PC-9 (cell line): Measurements from ENCODE around the gene NR2C2.

ENCODE experiments used
- CTCF ChIP-seq: fragments of 200-600 bp; sonication (generic); conservative IDR thresholded peaks from 2 replicates; pipeline ENCODE4 v1.6.1; 2017; ENCODE audit warnings: mixed run types, antibody characterized with exemption, mild to moderate bottlenecking, moderate library complexity
- EZH2 ChIP-seq: fragments of 200-600 bp; sonication (generic); IDR thresholded peaks from 2 replicates; pipeline ENCODE4 v1.8.0; 2017; ENCODE audit warnings: antibody characterized with exemption, low read depth

GRCh38 chr3:14899993-14900618 lies 47.3 kb upstream of the NR2C2 start:
- TF ChIP-seq CTCF (no peak), EZH2 (no peak)
